Liver (tissue), 9 donors: ENCODE data around the gene ERI3. TPM values are rescaled to one million over a fixed set of nuclear protein-coding genes. Genes with fewer than 3 reads are reported as not detected.

Source experiments
- DNase-seq: peaks from one replicate; pipeline ENCODE4 v3.0.0-alpha.2; 2017; ENCODE audit warnings: low spot score
- H3K27ac ChIP-seq, 2 donors: one replicate each; pipeline ENCODE4 v1.7.0; 2013; ENCODE audit warnings: inconsistent platforms in 2 of 2, low read length in 2 of 2, control low read depth in 1 of 2, low read depth in 1 of 2, mild to moderate bottlenecking in 1 of 2
- H3K27me3 ChIP-seq, 4 donors: one replicate each; pipeline versions ENCODE4 v1.6.1 to v1.7.0; 2013; ENCODE audit warnings: low read length in 3 of 4, inconsistent platforms in 1 of 4, mild to moderate bottlenecking in 1 of 4, moderate library complexity in 1 of 4; ENCODE audit not compliant: control insufficient read depth in 4 of 4, insufficient read depth in 4 of 4
- H3K36me3 ChIP-seq, 4 donors: one replicate each; pipeline versions ENCODE4 v1.6.1 to v1.7.0; 2013; ENCODE audit warnings: low read length in 3 of 4, mild to moderate bottlenecking in 3 of 4, low read depth in 1 of 4, moderate library complexity in 1 of 4; ENCODE audit not compliant: control insufficient read depth in 4 of 4, insufficient read depth in 3 of 4
- H3K4me1 ChIP-seq, 4 donors: one replicate each; pipeline versions ENCODE4 v1.6.1 to v1.7.0; 2013; ENCODE audit warnings: low read length in 3 of 4, mild to moderate bottlenecking in 3 of 4, moderate library complexity in 1 of 4; ENCODE audit not compliant: control insufficient read depth in 4 of 4, insufficient read depth in 4 of 4
- H3K4me3 ChIP-seq, 3 donors: one replicate each; pipeline versions ENCODE4 v1.6.1 to v1.7.0; 2013; ENCODE audit warnings: low read length in 3 of 3, control low read depth in 1 of 3, low read depth in 1 of 3, mild to moderate bottlenecking in 1 of 3
- H3K9ac ChIP-seq, 2 donors: one replicate each; pipeline ENCODE4 v1.7.0; 2013; ENCODE audit warnings: low read length in 2 of 2, mild to moderate bottlenecking in 2 of 2, moderate library complexity in 2 of 2, control low read depth in 1 of 2, low read depth in 1 of 2
- H3K9me3 ChIP-seq, 4 donors: one replicate each; pipeline versions ENCODE4 v1.6.1 to v1.7.0; 2013; ENCODE audit warnings: low read length in 3 of 4; ENCODE audit not compliant: control insufficient read depth in 4 of 4
- ATF3 ChIP-seq: IDR thresholded peaks from 2 replicates; pipeline ENCODE4 v1.6.1; 2016; ENCODE audit warnings: antibody characterized with exemption
- FOXA2 ChIP-seq: IDR thresholded peaks from 2 replicates; pipeline ENCODE4 v1.6.1; 2016; ENCODE audit warnings: antibody characterized with exemption
- GABPA ChIP-seq, 2 donors: IDR thresholded peaks in 1 of 2; conservative IDR thresholded peaks in 1 of 2; 2 replicates each; pipeline ENCODE4 v1.6.1; 2016; ENCODE audit warnings: antibody characterized with exemption in 2 of 2, mild to moderate bottlenecking in 1 of 2, moderate library complexity in 1 of 2
- HNF4A ChIP-seq, 2 donors: conservative IDR thresholded peaks; 2 replicates each; pipeline ENCODE4 v1.6.1; 2016; ENCODE audit warnings: antibody characterized with exemption in 2 of 2, mild to moderate bottlenecking in 2 of 2
- HNF4G ChIP-seq: IDR thresholded peaks from 2 replicates; pipeline ENCODE4 v1.6.1; 2016; ENCODE audit warnings: antibody characterized with exemption
- JUND ChIP-seq, 2 donors: IDR thresholded peaks; 2 replicates each; pipeline ENCODE4 v1.6.1; 2016; ENCODE audit warnings: antibody characterized with exemption in 2 of 2
- NR2F2 ChIP-seq: IDR thresholded peaks from 2 replicates; pipeline ENCODE4 v1.6.1; 2016; ENCODE audit warnings: antibody characterized with exemption
- REST ChIP-seq: IDR thresholded peaks from 2 replicates; pipeline ENCODE4 v1.6.1; 2016; ENCODE audit warnings: antibody characterized with exemption, mild to moderate bottlenecking
- RXRA ChIP-seq, 2 donors: IDR thresholded peaks; 2 replicates each; pipeline ENCODE4 v1.6.1; 2017 to 2018; ENCODE audit warnings: antibody characterized with exemption in 2 of 2, mild to moderate bottlenecking in 1 of 2
- SP1 ChIP-seq: IDR thresholded peaks from 2 replicates; pipeline ENCODE4 v1.6.1; 2018; ENCODE audit warnings: antibody characterized with exemption, mild to moderate bottlenecking
- TAF1 ChIP-seq: conservative IDR thresholded peaks from 2 replicates; pipeline ENCODE4 v1.6.1; 2016; ENCODE audit warnings: antibody characterized with exemption, mild to moderate bottlenecking
- ZBTB33 ChIP-seq: IDR thresholded peaks from 2 replicates; pipeline ENCODE4 v1.6.1; 2016; ENCODE audit warnings: antibody characterized with exemption
- WGBS: extraction: QIAGEN DNeasy Blood & Tissue Kit; methylation state at CpG from one replicate; pipeline ENCODE4 v1.1.7; 2013; 5-methylcytosine and 5-hydroxymethylcytosine counted together
- polyA plus RNA-seq, 2 donors: library from polyadenylated mRNA; stranded (reverse) in 1 of 2; unstranded in 1 of 2; fragments of 200-250 nt in 1 of 2; fragments of >200 nt in 1 of 2; fragmentation: Nextera tagmentation in 1 of 2; extraction: Ambion mirVana in 1 of 2; gene quantifications; one replicate each; pipeline versions ENCODE4 v1.2.1 to v1.2.3, GENCODE V29; 2013 to 2015
- total RNA-seq, 2 donors: library from RNA; depleted of rRNA; stranded (reverse); fragments of >200 nt; gene quantifications; one replicate each; pipeline ENCODE4 v1.2.3, GENCODE V29; 2014
- donor health status: healthy.
- donor health status: healthy.
- donor health status: healthy.
- donor health status: healthy.
- donor health status: healthy.

ERI3 gene
- total and polyA plus RNA-seq, 4 donors: 15.7 to 23.8 (median 21.3) TPM

GRCh38 chr1:44212355-44213221 lies 142.5 kb downstream of the ERI3 start:
- peak overlapping the region in 1 of 2 donors; percentile 51 for H3K9ac ChIP-seq

GRCh38 chr1:44210595-44210994 lies 144.5 kb downstream of the ERI3 start:
- Histone ChIP-seq H3K36me3 (peaks cover 0 to 2% (median 0%) of the 10 kb centered on the region in 4 donors), H3K27me3 (no peaks in the 10 kb centered on the region), H3K4me1 (peaks cover 2 to 22% (median 18%) of the 10 kb centered on the region in 4 donors), H3K27ac (no peak overlapping the region), H3K9ac (no peak overlapping the region), H3K9me3 (no peaks in the 10 kb centered on the region), H3K4me3 (no peak overlapping the region)
- 98% methylated on average over 1 of the region's 1 CpG for WGBS
- no peak for TF ChIP-seq ATF3
- no peak for TF ChIP-seq FOXA2
- no peak for TF ChIP-seq NR2F2
- TF ChIP-seq TAF1: no peak
- TF ChIP-seq ZBTB33: no peak
- TF ChIP-seq RXRA (IDR thresholded peaks at IDR 0.05): no peak
- no peak for TF ChIP-seq SP1
- TF ChIP-seq HNF4G: no peak
- no peak for DNase-seq

More at GRCh38 chr1:44212355-44213221, 142.5 kb downstream of the ERI3 start:
- Histone ChIP-seq H3K9me3 (no peaks in the 10 kb centered on the region), H3K4me1 (peaks cover 2 to 23% (median 19%) of the 10 kb centered on the region in 4 donors), H3K27me3 (no peaks in the 10 kb centered on the region), H3K27ac (no peak overlapping the region), H3K36me3 (peaks cover 0 to 10% (median 0%) of the 10 kb centered on the region in 4 donors), H3K4me3 (peak overlapping the region; percentile 63 to 72 (median 63))
- no peak for DNase-seq
- no peak for TF ChIP-seq HNF4A (conservative IDR thresholded peaks at IDR 0.05)
- peak in 1 of 2 donors; percentile 83 for TF ChIP-seq GABPA (IDR thresholded peaks at IDR 0.05 in 1 of 2, conservative IDR thresholded peaks at IDR 0.05 in 1 of 2)
- TF ChIP-seq JUND (IDR thresholded peaks at IDR 0.05): no peak
- TF ChIP-seq REST: no peak
- TF ChIP-seq FOXA2: no peak
- no peak for TF ChIP-seq HNF4G
- no peak for TF ChIP-seq ATF3
- WGBS: 51% methylated on average over 9 of the region's 9 CpGs
